ENCODE measurements around the gene PCDH17. TPM values are rescaled to one million over a fixed set of nuclear protein-coding genes. Genes with fewer than 3 reads are reported as not detected.
A peak's percentile ranks its signal among the peaks of the same experiment; 100 is the strongest.

The PCDH17 gene
- total RNA-seq, 1 donor from 2014 or later = 17.5 TPM

DNA sequence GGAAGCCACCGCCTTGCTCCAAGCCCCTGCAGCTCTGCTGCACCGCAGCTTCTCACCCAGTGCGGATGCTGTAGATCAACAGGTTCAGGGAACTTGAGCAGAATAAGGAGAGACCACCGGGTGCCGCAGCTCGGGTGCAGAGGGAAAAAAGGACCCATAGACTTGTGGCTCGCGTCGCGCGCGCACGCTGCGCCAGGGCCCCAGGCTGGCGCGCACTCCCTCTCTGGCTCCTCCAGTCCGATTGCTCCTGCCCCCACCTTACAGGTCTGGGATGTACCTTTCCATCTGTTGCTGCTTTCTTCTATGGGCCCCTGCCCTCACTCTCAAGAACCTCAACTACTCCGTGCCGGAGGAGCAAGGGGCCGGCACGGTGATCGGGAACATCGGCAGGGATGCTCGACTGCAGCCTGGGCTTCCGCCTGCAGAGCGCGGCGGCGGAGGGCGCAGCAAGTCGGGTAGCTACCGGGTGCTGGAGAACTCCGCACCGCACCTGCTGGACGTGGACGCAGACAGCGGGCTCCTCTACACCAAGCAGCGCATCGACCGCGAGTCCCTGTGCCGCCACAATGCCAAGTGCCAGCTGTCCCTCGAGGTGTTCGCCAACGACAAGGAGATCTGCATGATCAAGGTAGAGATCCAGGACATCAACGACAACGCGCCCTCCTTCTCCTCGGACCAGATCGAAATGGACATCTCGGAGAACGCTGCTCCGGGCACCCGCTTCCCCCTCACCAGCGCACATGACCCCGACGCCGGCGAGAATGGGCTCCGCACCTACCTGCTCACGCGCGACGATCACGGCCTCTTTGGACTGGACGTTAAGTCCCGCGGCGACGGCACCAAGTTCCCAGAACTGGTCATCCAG is 964 bp downstream of the PCDH17 start:
- Mint-ChIP-seq H3K27me3 (peaks cover 29% of the 10 kb centered on the region), H3K4me1 (ENCODE audit: low read depth) (peaks cover 27% of the 10 kb centered on the region), H3K27ac (peak overlapping the region; percentile 91), H3K4me3 (ENCODE audit: low read depth) (peak overlapping the region; percentile 85), H3K9me3 (ENCODE audit: low read depth) (no peaks in the 10 kb centered on the region), H3K36me3 (ENCODE audit: insufficient read depth) (peaks cover 6% of the 10 kb centered on the region)
- peak; percentile 30 for DNase-seq (ENCODE audit: low spot score, unreplicated experiment)
- TF ChIP-seq, protein P1, sequence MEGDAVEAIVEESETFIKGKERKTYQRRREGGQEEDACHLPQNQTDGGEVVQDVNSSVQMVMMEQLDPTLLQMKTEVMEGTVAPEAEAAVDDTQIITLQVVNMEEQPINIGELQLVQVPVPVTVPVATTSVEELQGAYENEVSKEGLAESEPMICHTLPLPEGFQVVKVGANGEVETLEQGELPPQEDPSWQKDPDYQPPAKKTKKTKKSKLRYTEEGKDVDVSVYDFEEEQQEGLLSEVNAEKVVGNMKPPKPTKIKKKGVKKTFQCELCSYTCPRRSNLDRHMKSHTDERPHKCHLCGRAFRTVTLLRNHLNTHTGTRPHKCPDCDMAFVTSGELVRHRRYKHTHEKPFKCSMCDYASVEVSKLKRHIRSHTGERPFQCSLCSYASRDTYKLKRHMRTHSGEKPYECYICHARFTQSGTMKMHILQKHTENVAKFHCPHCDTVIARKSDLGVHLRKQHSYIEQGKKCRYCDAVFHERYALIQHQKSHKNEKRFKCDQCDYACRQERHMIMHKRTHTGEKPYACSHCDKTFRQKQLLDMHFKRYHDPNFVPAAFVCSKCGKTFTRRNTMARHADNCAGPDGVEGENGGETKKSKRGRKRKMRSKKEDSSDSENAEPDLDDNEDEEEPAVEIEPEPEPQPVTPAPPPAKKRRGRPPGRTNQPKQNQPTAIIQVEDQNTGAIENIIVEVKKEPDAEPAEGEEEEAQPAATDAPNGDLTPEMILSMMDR (IDR thresholded peaks at IDR 0.05; ENCODE audit: unreplicated experiment) = peak; percentile 14

- H3K36me3 Mint-ChIP-seq (ENCODE audit: insufficient read depth) = peaks cover 6% of the 10 kb centered on the region
- TF ChIP-seq, protein P1 (IDR thresholded peaks at IDR 0.05; ENCODE audit: unreplicated experiment) = peak; percentile 64
- H3K27me3 Mint-ChIP-seq = peaks cover 29% of the 10 kb centered on the region
- H3K9me3 Mint-ChIP-seq (ENCODE audit: low read depth) = no peaks in the 10 kb centered on the region
- H3K4me1 Mint-ChIP-seq (ENCODE audit: low read depth) = peaks cover 28% of the 10 kb centered on the region
- H3K4me3 Mint-ChIP-seq (ENCODE audit: low read depth) = peak overlapping the region; percentile 85
- peak overlapping the region; percentile 75 for H3K27ac Mint-ChIP-seq
- peak; percentile 52 for DNase-seq (ENCODE audit: low spot score, unreplicated experiment)
Observed at GRCh38 chr13:57633141-57633949, 1.8 kb downstream of the PCDH17 start.

- Mint-ChIP-seq H3K27me3 (peaks cover 23% of the 10 kb centered on the region), H3K36me3 (ENCODE audit: insufficient read depth) (peaks cover 6% of the 10 kb centered on the region), H3K27ac (peak overlapping the region; percentile 16), H3K4me3 (ENCODE audit: low read depth) (peak overlapping the region; percentile 76), H3K9me3 (ENCODE audit: low read depth) (no peaks in the 10 kb centered on the region), H3K4me1 (ENCODE audit: low read depth) (peaks cover 23% of the 10 kb centered on the region)
- TF ChIP-seq, protein P1 (IDR thresholded peaks at IDR 0.05; ENCODE audit: unreplicated experiment) = peak; percentile 20
- peak; percentile 11 for DNase-seq (ENCODE audit: low spot score, unreplicated experiment)
Observed at GRCh38 chr13:57633950-57634838, 2.6 kb downstream of the PCDH17 start.

GRCh38 chr13:57634839-57635165 is 3.3 kb downstream of the PCDH17 start:
- no peak for DNase-seq (ENCODE audit: low spot score, unreplicated experiment)
- H3K36me3 Mint-ChIP-seq (ENCODE audit: insufficient read depth) = peaks cover 6% of the 10 kb centered on the region
- no peaks in the 10 kb centered on the region for H3K9me3 Mint-ChIP-seq (ENCODE audit: low read depth)
- H3K27ac Mint-ChIP-seq = peak overlapping the region; percentile 41
- peaks cover 23% of the 10 kb centered on the region for H3K4me1 Mint-ChIP-seq (ENCODE audit: low read depth)
- TF ChIP-seq, protein P1 (IDR thresholded peaks at IDR 0.05; ENCODE audit: unreplicated experiment) = no peak
- peaks cover 23% of the 10 kb centered on the region for H3K27me3 Mint-ChIP-seq
- peak overlapping the region; percentile 76 for H3K4me3 Mint-ChIP-seq (ENCODE audit: low read depth)
